Large intestine (tissue), 3 donors: ENCODE data around the gene DCUN1D1. TPM values are rescaled to one million over a fixed set of nuclear protein-coding genes. Genes with fewer than 3 reads are reported as not detected.

ENCODE experiments used
- DNase-seq, 2 donors: peaks; one replicate each; pipeline versions ENCODE4 v3.0.0 to v3.0.0-alpha.2; 2013
- H3K27ac ChIP-seq: one replicate; pipeline ENCODE4 v1.5.1; 2013; ENCODE audit warnings: low read length
- H3K27me3 ChIP-seq: 2 replicates; pipeline ENCODE4 v1.6.1; 2013; ENCODE audit warnings: low read length; ENCODE audit not compliant: control insufficient read depth, insufficient read depth
- H3K36me3 ChIP-seq: 2 replicates; pipeline ENCODE4 v1.6.1; 2013; ENCODE audit warnings: low read length; ENCODE audit not compliant: control insufficient read depth, insufficient read depth
- H3K4me1 ChIP-seq: one replicate; pipeline ENCODE4 v1.6.1; 2013; ENCODE audit warnings: low read length; ENCODE audit not compliant: control insufficient read depth, insufficient read depth
- H3K4me3 ChIP-seq: one replicate; pipeline ENCODE4 v1.5.1; 2013; ENCODE audit warnings: low read length
- H3K9me3 ChIP-seq: one replicate; pipeline ENCODE4 v1.6.1; 2013; ENCODE audit warnings: mild to moderate bottlenecking, low read depth, low read length, moderate library complexity; ENCODE audit not compliant: control insufficient read depth
- WGBS: methylation state at CpG from one replicate; pipeline ENCODE4 v1.1.5; 2013; ENCODE audit warnings: low lambda C conversion rate; ENCODE audit not compliant: insufficient coverage; 5-methylcytosine and 5-hydroxymethylcytosine counted together
- polyA plus RNA-seq: library from polyadenylated mRNA; unstranded; fragments of 120-200 nt; gene quantifications from one replicate; pipeline ENCODE4 v1.2.1, GENCODE V29; 2013

DCUN1D1 gene
- polyA plus RNA-seq, 1 donor: 40.5 TPM

DNA sequence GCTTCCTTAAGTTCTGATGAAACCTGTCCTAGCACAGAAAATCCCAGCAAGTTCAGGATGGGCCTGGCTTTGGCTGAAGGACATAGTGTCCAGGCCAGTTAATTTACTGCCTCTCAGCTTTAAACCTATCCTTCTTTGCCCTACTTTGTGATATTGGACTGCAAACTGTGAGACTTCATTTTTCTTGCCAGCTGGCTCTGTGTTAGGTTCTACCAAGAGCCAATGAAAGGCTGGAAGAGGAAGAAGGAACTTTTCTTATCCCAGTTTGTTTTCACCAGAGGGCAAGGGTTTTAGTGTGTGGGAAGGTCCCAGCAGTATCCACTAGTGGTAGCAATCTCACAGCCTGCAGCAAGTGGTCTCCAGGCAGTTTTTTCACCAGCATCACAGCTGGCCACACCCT is 18.2 kb downstream of the DCUN1D1 start:
- no peak for DNase-seq
- H3K27ac ChIP-seq: no peak overlapping the region
- peaks cover 5% of the 10 kb centered on the region for H3K4me1 ChIP-seq

GRCh38 chr3:182959474-182960350 is 20.6 kb downstream of the DCUN1D1 start:
- H3K36me3 ChIP-seq: peaks cover 26% of the 10 kb centered on the region
- no peak for DNase-seq
- H3K4me1 ChIP-seq: peaks cover 2% of the 10 kb centered on the region
- H3K9me3 ChIP-seq: no peaks in the 10 kb centered on the region
- 80% methylated on average over 1 of the region's 4 CpGs for WGBS
- no peaks in the 10 kb centered on the region for H3K27me3 ChIP-seq
- no peak overlapping the region for H3K27ac ChIP-seq
- H3K4me3 ChIP-seq: no peak overlapping the region

More for the DNA sequence above, 18.2 kb downstream of the DCUN1D1 start:
- Histone ChIP-seq H3K36me3 (peaks cover 20% of the 10 kb centered on the region), H3K27me3 (no peaks in the 10 kb centered on the region), H3K4me3 (no peak overlapping the region), H3K9me3 (no peaks in the 10 kb centered on the region)

- no peaks in the 10 kb centered on the region for H3K4me1 ChIP-seq
- H3K36me3 ChIP-seq: peaks cover 26% of the 10 kb centered on the region
- no peak for DNase-seq
- no peak overlapping the region for H3K27ac ChIP-seq
- no peaks in the 10 kb centered on the region for H3K27me3 ChIP-seq
- 100% methylated on average over 1 of the region's 4 CpGs for WGBS
- no peak overlapping the region for H3K4me3 ChIP-seq
- H3K9me3 ChIP-seq: no peaks in the 10 kb centered on the region
Measured at GRCh38 chr3:182957676-182958266, 22.6 kb downstream of the DCUN1D1 start.

- WGBS: no CpG with 5 or more reads among the region's 5 CpGs
- no peaks in the 10 kb centered on the region for H3K27me3 ChIP-seq
Measured at GRCh38 chr3:182957226-182957625, 23.1 kb downstream of the DCUN1D1 start.

GRCh38 chr3:182954553-182955235 is 25.6 kb downstream of the DCUN1D1 start:
- no peaks in the 10 kb centered on the region for H3K4me1 ChIP-seq
- WGBS: 100% methylated on average over 4 of the region's 9 CpGs
- no peak overlapping the region for H3K27ac ChIP-seq

More at GRCh38 chr3:182957226-182957625, 23.1 kb downstream of the DCUN1D1 start:
- Histone ChIP-seq H3K9me3 (no peaks in the 10 kb centered on the region), H3K4me1 (no peaks in the 10 kb centered on the region), H3K4me3 (no peak overlapping the region), H3K27ac (no peak overlapping the region), H3K36me3 (peaks cover 27% of the 10 kb centered on the region)
- no peak for DNase-seq

DNA sequence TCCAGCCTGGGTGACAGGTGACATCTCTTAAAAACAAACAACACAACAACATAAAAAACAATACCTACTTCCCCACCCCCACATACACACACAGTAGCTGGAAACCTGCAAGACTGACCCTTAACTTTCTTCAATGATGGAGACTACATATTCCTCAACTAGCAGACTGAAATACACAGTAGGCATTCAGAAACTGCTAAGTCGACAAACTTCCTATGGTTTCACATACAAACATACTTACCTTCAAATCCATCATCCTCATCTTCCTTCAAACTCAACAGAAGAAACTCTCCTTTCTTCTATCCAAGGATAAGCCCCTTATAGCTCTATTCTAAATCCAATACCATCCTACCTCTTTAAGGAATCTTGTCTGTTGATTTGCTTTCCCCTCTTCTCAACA is 30.6 kb downstream of the DCUN1D1 start:
- Histone ChIP-seq H3K9me3 (no peaks in the 10 kb centered on the region), H3K4me1 (no peaks in the 10 kb centered on the region), H3K27ac (no peak overlapping the region), H3K36me3 (peaks cover 31% of the 10 kb centered on the region), H3K27me3 (no peaks in the 10 kb centered on the region), H3K4me3 (no peak overlapping the region)
- DNase-seq: no peak
- 100% methylated on average over 1 of the region's 1 CpG for WGBS

More at GRCh38 chr3:182954553-182955235, 25.6 kb downstream of the DCUN1D1 start:
- H3K27me3 ChIP-seq: no peaks in the 10 kb centered on the region
- no peaks in the 10 kb centered on the region for H3K9me3 ChIP-seq
- H3K4me3 ChIP-seq: no peak overlapping the region
- peaks cover 27% of the 10 kb centered on the region for H3K36me3 ChIP-seq
- no peak for DNase-seq

GRCh38 chr3:182948305-182948704 is 32.0 kb downstream of the DCUN1D1 start:
- Histone ChIP-seq H3K9me3 (no peaks in the 10 kb centered on the region), H3K4me1 (no peaks in the 10 kb centered on the region), H3K36me3 (peaks cover 28% of the 10 kb centered on the region), H3K27ac (peak overlapping the region; percentile 78), H3K27me3 (no peaks in the 10 kb centered on the region), H3K4me3 (no peak overlapping the region)
- 68% methylated on average over 3 of the region's 5 CpGs for WGBS
- DNase-seq: peak; percentile 26 to 66

DNA sequence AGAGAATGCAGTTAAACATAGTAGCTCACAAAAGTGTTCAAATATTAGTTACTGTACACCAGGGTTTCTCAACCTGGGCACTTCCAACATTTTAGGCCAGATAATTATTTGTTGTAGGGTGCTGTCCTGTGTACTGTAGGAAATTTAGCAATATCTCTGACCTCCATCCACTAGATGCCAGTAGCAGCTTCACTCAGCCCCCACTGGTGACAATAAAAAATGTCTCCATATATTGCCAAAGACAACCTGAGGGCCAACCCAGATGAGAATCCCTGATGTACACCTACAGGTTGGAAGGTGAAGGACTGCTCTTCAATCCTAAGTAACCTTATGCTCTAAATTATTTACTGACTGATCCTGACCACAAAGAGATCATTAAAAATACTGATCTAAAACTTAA is 32.5 kb downstream of the DCUN1D1 start:
- Histone ChIP-seq H3K9me3 (no peaks in the 10 kb centered on the region), H3K4me1 (no peaks in the 10 kb centered on the region), H3K27ac (peak overlapping the region; percentile 78), H3K27me3 (no peaks in the 10 kb centered on the region), H3K4me3 (no peak overlapping the region), H3K36me3 (peaks cover 26% of the 10 kb centered on the region)
- DNase-seq: peak in 1 of 2 donors; percentile 31

- Histone ChIP-seq H3K4me1 (no peaks in the 10 kb centered on the region), H3K27me3 (no peaks in the 10 kb centered on the region), H3K36me3 (peaks cover 17% of the 10 kb centered on the region), H3K9me3 (no peaks in the 10 kb centered on the region), H3K27ac (no peak overlapping the region), H3K4me3 (no peak overlapping the region)
- DNase-seq: no peak
- WGBS: 91% methylated on average over 3 of the region's 3 CpGs
Measured at GRCh38 chr3:182941719-182942118, 38.6 kb downstream of the DCUN1D1 start.

GRCh38 chr3:182940266-182940808 is 40.0 kb downstream of the DCUN1D1 start:
- DNase-seq: no peak

More at GRCh38 chr3:182940266-182940808, 40.0 kb downstream of the DCUN1D1 start:
- Histone ChIP-seq H3K4me3 (no peak overlapping the region), H3K36me3 (peaks cover 9% of the 10 kb centered on the region), H3K27me3 (no peaks in the 10 kb centered on the region), H3K27ac (no peak overlapping the region), H3K4me1 (no peaks in the 10 kb centered on the region), H3K9me3 (no peaks in the 10 kb centered on the region)
- WGBS: 100% methylated on average over 2 of the region's 4 CpGs
